GM23338 (cell line): ENCODE results near the gene HBS1L. TPM values are rescaled to one million over a fixed set of nuclear protein-coding genes. Genes with fewer than 3 reads are reported as not detected.

Experiments
- ATAC-seq: fragments of 200-7000 bp; cut with Tn5 transposase; 3 replicates; pipeline ENCODE4 v1.9.1; 2020
- DNase-seq: peaks from one replicate; pipeline ENCODE4 v3.0.0-alpha.2; 2015; ENCODE audit warnings: low spot score
- H2AFZ ChIP-seq: fragments of 200-600 bp; sonication (generic); 2 replicates; pipeline ENCODE4 v1.8.0; 2016; ENCODE audit warnings: antibody characterized with exemption, mild to moderate bottlenecking, moderate library complexity
- H3F3A ChIP-seq: fragments of 200-600 bp; sonication (generic); replicated peaks from 2 replicates; pipeline ENCODE4 v1.8.0; 2017; ENCODE audit warnings: antibody characterized with exemption, mixed run types, low read depth
- H3K27ac ChIP-seq: fragments of 200-600 bp; sonication (generic); 2 replicates; pipeline ENCODE4 v1.6.1; 2016; ENCODE audit warnings: low read depth
- H3K27me3 ChIP-seq: fragments of 200-600 bp; sonication (generic); 2 replicates; pipeline ENCODE4 v1.8.0; 2016; ENCODE audit warnings: mild to moderate bottlenecking, mixed run types, moderate library complexity; ENCODE audit not compliant: insufficient read depth
- H3K36me3 ChIP-seq: fragments of 200-600 bp; sonication (generic); 2 replicates; pipeline ENCODE4 v1.8.0; 2016; ENCODE audit warnings: mild to moderate bottlenecking; ENCODE audit not compliant: insufficient read depth
- H3K4me1 ChIP-seq: fragments of 200-600 bp; sonication (generic); 2 replicates; pipeline ENCODE4 v1.8.0; 2016; ENCODE audit warnings: mild to moderate bottlenecking, moderate library complexity; ENCODE audit not compliant: insufficient read depth
- H3K4me2 ChIP-seq: fragments of 200-600 bp; sonication (generic); 2 replicates; pipeline ENCODE4 v1.7.1; 2017; ENCODE audit warnings: mixed run types
- H3K4me3 ChIP-seq: fragments of 200-600 bp; sonication (generic); 2 replicates; pipeline ENCODE4 v1.6.1; 2016; ENCODE audit warnings: mixed run types
- H3K79me2 ChIP-seq: fragments of 200-600 bp; sonication (generic); replicated peaks from 2 replicates; pipeline ENCODE4 v1.8.0; 2017; ENCODE audit warnings: mild to moderate bottlenecking; ENCODE audit not compliant: insufficient read depth
- H3K9me2 ChIP-seq: fragments of 200-600 bp; sonication (generic); 2 replicates; pipeline ENCODE4 v1.8.0; 2017; ENCODE audit not compliant: insufficient read depth
- H4K20me1 ChIP-seq: fragments of 200-600 bp; sonication (generic); replicated peaks from 2 replicates; pipeline ENCODE4 v1.8.0; 2017; ENCODE audit warnings: mild to moderate bottlenecking; ENCODE audit not compliant: insufficient read depth
- H3K27ac Mint-ChIP-seq: 2 replicates; pipeline ENCODE4 v1.8.0; 2020; ENCODE audit warnings: inconsistent platforms, mild to moderate bottlenecking, moderate library complexity, mixed read lengths
- H3K27me3 Mint-ChIP-seq: 3 replicates; pipeline ENCODE4 v1.8.0; 2022; ENCODE audit warnings: low read depth, mild to moderate bottlenecking, moderate library complexity, mixed read lengths, inconsistent platforms; ENCODE audit not compliant: insufficient read depth, poor library complexity
- H3K36me3 Mint-ChIP-seq: 3 replicates; pipeline ENCODE4 v1.8.0; 2021; ENCODE audit warnings: low read depth, mild to moderate bottlenecking, inconsistent platforms, moderate library complexity, mixed read lengths
- H3K4me1 Mint-ChIP-seq: 3 replicates; pipeline ENCODE4 v1.8.0; 2020; ENCODE audit warnings: mild to moderate bottlenecking, inconsistent platforms, mixed read lengths
- H3K4me3 Mint-ChIP-seq: 3 replicates; pipeline ENCODE4 v1.8.0; 2021; ENCODE audit warnings: moderate library complexity, mild to moderate bottlenecking, inconsistent platforms, mixed read lengths
- H3K9me3 Mint-ChIP-seq: 3 replicates; pipeline ENCODE4 v1.8.0; 2020; ENCODE audit warnings: moderate library complexity, mild to moderate bottlenecking, inconsistent platforms, mixed read lengths
- CREB1 ChIP-seq: fragments of 250-450 bp; sonication (Bioruptor Pico); IDR thresholded peaks from 2 replicates; pipeline ENCODE4 v1.5.0; 2020; ENCODE audit warnings: low read depth, mild to moderate bottlenecking, moderate library complexity
- ETS1 ChIP-seq: IDR thresholded peaks from 2 replicates; pipeline ENCODE4 v1.6.1; 2016; ENCODE audit warnings: antibody characterized with exemption
- EZH2 ChIP-seq: fragments of 200-600 bp; sonication (generic); IDR thresholded peaks from one replicate; pipeline ENCODE4 v1.8.0; 2017; ENCODE audit warnings: antibody characterized with exemption, mild to moderate bottlenecking, low read depth; ENCODE audit not compliant: unreplicated experiment
- EZH2phosphoT487 ChIP-seq: fragments of 200-600 bp; sonication (generic); IDR thresholded peaks from one replicate; pipeline ENCODE4 v1.8.1; 2018; ENCODE audit warnings: antibody characterized with exemption; ENCODE audit not compliant: unreplicated experiment
- JUNB ChIP-seq: IDR thresholded peaks from one replicate; pipeline ENCODE4 v1.6.1; 2016; ENCODE audit warnings: antibody characterized with exemption; ENCODE audit not compliant: unreplicated experiment
- NANOG ChIP-seq: IDR thresholded peaks from 2 replicates; pipeline ENCODE4 v1.6.1; 2016; ENCODE audit warnings: antibody characterized with exemption, borderline replicate concordance
- STAT1 ChIP-seq: IDR thresholded peaks from one replicate; pipeline ENCODE4 v1.6.1; 2016; ENCODE audit warnings: antibody characterized with exemption; ENCODE audit not compliant: unreplicated experiment
- ZNF331 ChIP-seq: fragments of 250-450 bp; sonication (Bioruptor Pico); IDR thresholded peaks from 2 replicates; pipeline ENCODE4 v1.5.0; 2020; ENCODE audit warnings: low read depth, mild to moderate bottlenecking, moderate library complexity
- polyA plus RNA-seq: library from polyadenylated mRNA; unstranded; fragments of >200 nt; fragmentation: Nextera tagmentation; extraction: Ambion mirVana; gene quantifications from 2 replicates; pipeline ENCODE4 v1.2.1, GENCODE V29; 2016
- total RNA-seq: library from RNA; depleted of rRNA; stranded (reverse); fragments of >200 nt; shearing (Covaris generic); gene quantifications from 2 replicates; pipeline ENCODE4 v1.2.3, GENCODE V29; 2014
- TF ChIP-seq, protein P1 (sequence below): fragments of 250-450 bp; sonication (Bioruptor Pico); IDR thresholded peaks from 2 replicates; pipeline ENCODE4 v1.5.0; 2020; ENCODE audit warnings: mild to moderate bottlenecking, moderate library complexity

HBS1L gene
- total and polyA plus RNA-seq, 2 experiments from 2014 or later = 59.9 to 94.1 TPM

DNA sequence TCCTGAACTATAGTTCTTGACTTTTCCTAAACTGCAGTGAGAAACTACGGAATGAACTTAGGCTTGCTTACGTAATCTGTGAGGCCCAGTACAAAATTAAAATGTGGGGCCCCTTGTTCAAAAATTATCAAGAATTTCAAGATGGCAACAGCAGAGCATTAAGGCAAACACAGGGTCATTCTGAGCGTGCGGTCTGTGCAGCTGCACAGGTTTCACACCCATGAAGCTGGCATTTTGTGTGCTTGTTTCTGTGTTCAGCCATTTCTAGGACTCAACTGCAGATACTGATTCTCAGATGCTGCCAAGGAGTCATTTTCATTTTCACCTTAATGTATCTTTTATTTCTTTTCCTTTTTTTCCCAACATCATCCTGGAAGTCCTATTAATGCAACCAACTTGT is 49.6 kb upstream of the HBS1L start (continued):
- TF ChIP-seq, protein P1, sequence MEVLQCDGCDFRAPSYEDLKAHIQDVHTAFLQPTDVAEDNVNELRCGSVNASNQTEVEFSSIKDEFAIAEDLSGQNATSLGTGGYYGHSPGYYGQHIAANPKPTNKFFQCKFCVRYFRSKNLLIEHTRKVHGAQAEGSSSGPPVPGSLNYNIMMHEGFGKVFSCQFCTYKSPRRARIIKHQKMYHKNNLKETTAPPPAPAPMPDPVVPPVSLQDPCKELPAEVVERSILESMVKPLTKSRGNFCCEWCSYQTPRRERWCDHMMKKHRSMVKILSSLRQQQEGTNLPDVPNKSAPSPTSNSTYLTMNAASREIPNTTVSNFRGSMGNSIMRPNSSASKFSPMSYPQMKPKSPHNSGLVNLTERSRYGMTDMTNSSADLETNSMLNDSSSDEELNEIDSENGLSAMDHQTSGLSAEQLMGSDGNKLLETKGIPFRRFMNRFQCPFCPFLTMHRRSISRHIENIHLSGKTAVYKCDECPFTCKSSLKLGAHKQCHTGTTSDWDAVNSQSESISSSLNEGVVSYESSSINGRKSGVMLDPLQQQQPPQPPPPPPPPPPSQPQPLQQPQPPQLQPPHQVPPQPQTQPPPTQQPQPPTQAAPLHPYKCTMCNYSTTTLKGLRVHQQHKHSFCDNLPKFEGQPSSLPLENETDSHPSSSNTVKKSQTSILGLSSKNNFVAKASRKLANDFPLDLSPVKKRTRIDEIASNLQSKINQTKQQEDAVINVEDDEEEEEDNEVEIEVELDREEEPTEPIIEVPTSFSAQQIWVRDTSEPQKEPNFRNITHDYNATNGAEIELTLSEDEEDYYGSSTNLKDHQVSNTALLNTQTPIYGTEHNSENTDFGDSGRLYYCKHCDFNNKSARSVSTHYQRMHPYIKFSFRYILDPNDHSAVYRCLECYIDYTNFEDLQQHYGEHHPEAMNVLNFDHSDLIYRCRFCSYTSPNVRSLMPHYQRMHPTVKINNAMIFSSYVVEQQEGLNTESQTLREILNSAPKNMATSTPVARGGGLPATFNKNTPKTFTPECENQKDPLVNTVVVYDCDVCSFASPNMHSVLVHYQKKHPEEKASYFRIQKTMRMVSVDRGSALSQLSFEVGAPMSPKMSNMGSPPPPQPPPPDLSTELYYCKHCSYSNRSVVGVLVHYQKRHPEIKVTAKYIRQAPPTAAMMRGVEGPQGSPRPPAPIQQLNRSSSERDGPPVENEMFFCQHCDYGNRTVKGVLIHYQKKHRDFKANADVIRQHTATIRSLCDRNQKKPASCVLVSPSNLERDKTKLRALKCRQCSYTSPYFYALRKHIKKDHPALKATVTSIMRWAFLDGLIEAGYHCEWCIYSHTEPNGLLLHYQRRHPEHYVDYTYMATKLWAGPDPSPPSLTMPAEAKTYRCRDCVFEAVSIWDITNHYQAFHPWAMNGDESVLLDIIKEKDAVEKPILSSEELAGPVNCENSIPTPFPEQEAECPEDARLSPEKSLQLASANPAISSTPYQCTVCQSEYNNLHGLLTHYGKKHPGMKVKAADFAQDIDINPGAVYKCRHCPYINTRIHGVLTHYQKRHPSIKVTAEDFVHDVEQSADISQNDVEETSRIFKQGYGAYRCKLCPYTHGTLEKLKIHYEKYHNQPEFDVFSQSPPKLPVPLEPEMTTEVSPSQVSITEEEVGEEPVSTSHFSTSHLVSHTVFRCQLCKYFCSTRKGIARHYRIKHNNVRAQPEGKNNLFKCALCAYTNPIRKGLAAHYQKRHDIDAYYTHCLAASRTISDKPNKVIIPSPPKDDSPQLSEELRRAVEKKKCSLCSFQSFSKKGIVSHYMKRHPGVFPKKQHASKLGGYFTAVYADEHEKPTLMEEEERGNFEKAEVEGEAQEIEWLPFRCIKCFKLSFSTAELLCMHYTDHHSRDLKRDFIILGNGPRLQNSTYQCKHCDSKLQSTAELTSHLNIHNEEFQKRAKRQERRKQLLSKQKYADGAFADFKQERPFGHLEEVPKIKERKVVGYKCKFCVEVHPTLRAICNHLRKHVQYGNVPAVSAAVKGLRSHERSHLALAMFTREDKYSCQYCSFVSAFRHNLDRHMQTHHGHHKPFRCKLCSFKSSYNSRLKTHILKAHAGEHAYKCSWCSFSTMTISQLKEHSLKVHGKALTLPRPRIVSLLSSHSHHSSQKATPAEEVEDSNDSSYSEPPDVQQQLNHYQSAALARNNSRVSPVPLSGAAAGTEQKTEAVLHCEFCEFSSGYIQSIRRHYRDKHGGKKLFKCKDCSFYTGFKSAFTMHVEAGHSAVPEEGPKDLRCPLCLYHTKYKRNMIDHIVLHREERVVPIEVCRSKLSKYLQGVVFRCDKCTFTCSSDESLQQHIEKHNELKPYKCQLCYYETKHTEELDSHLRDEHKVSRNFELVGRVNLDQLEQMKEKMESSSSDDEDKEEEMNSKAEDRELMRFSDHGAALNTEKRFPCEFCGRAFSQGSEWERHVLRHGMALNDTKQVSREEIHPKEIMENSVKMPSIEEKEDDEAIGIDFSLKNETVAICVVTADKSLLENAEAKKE (CRISPR knock-in tag) = no peak

GRCh38 chr6:135102191-135102590 is 47.6 kb upstream of the HBS1L start:
- Histone ChIP-seq H3K4me2 (no peak overlapping the region), H3K27ac (no peak overlapping the region), H3K9me2 (no peaks in the 10 kb centered on the region), H3K79me2 (no peaks in the 10 kb centered on the region), H3K4me3 (no peak overlapping the region), H2AFZ (no peak overlapping the region), H3K27me3 (no peaks in the 10 kb centered on the region), H3F3A (no peaks in the 10 kb centered on the region), H3K36me3 (no peaks in the 10 kb centered on the region), H4K20me1 (no peaks in the 10 kb centered on the region), H3K4me1 (no peaks in the 10 kb centered on the region)
- no peak for ATAC-seq
- DNase-seq = no peak
- no peaks in the 10 kb centered on the region for H3K4me1 Mint-ChIP-seq
- no peaks in the 10 kb centered on the region for H3K36me3 Mint-ChIP-seq
- peaks cover 6% of the 10 kb centered on the region for H3K27me3 Mint-ChIP-seq
- no peak overlapping the region for H3K4me3 Mint-ChIP-seq
- H3K9me3 Mint-ChIP-seq = no peaks in the 10 kb centered on the region
- 0 out of 2 replicates have a peak overlapping the region, but pooled peaks have one; percentile 31 for H3K27ac Mint-ChIP-seq
- TF ChIP-seq ZNF331 (CRISPR knock-in tag) (no peak), JUNB (no peak), STAT1 (no peak), ETS1 (no peak), CREB1 (no peak), NANOG (no peak), EZH2 (no peak), EZH2phosphoT487 (no peak)
- TF ChIP-seq, protein P1 (CRISPR knock-in tag) = no peak
